ENCODE data around the gene KCTD2. TPM values are rescaled to one million over a fixed set of nuclear protein-coding genes. Genes with fewer than 3 reads are reported as not detected.
A peak's percentile ranks its signal among the peaks of the same experiment; 100 is the strongest.

KCTD2 gene
- polyA plus RNA-seq, 1 of the 3 experiments (the other 2 are of a cell fraction) = 27.5 TPM

- TF ChIP-seq FOXJ3 (CRISPR knock-in tag; IDR thresholded peaks at IDR 0.05) (no peak), SIN3A (IDR thresholded peaks at IDR 0.05; ENCODE audit: borderline replicate concordance, low read depth, low read length) (peak; percentile 36; the same call in 1 of the 2 replicates), RCOR1 (IDR thresholded peaks at IDR 0.05; ENCODE audit: low read length) (no peak; the same call in 1 of the 2 replicates), ZBTB33 (IDR thresholded peaks at IDR 0.05; ENCODE audit: borderline replicate concordance, low read depth) (no peak), CTCF (IDR thresholded peaks at IDR 0.05) (no peak), GATA2 (CRISPR knock-in tag; IDR thresholded peaks at IDR 0.05) (no peak), TAF1 (IDR thresholded peaks at IDR 0.05; ENCODE audit: borderline replicate concordance, low read depth, low read length) (peak; percentile 85), NRF1 (IDR thresholded peaks at IDR 0.05; ENCODE audit: low read depth, low read length) (peak; percentile 59)
These were observed at the start of gene KCTD2, which contains the start of gene ATP5PD (continued) for GRCh38 chr17:75046407-75047289.

- no peak for DNase-seq
- Histone ChIP-seq H2AFZ (ENCODE audit: low read depth) (no peak overlapping the region), H3K9me2 (no peaks in the 10 kb centered on the region), H3K27me3 (ENCODE audit: insufficient read depth) (no peaks in the 10 kb centered on the region), H3K4me1 (ENCODE audit: control insufficient read depth in 1 of 2, insufficient read depth in 2 of 2, low read depth in 1 of 2, low read length in 1 of 2) (no peaks in the 10 kb centered on the region; a peak in 1 of 4 replicates), H3K4me3 (ENCODE audit: low read depth in 2 of 2, low read length in 1 of 2) (no peak overlapping the region), H3K9ac (no peak overlapping the region), H3F3A (replicated peaks; ENCODE audit: insufficient read depth) (no peaks in the 10 kb centered on the region), H3K9me3 (no peaks in the 10 kb centered on the region), H3K4me2 (no peak overlapping the region), H3K36me3 (replicated peaks in 1 of 2; ENCODE audit: control insufficient read depth in 1 of 2, insufficient read depth in 2 of 2, low read length in 1 of 2) (peaks cover 28 to 31% of the 10 kb centered on the region in 2 experiments), H3K27ac (ENCODE audit: low read depth in 2 of 2, low read length in 1 of 2) (no peak overlapping the region; a peak in 1 of 4 replicates), H3K79me2 (ENCODE audit: insufficient read depth) (peaks cover 44% of the 10 kb centered on the region), H4K20me1 (ENCODE audit: insufficient read depth) (no peaks in the 10 kb centered on the region)
- CTCF ChIA-PET = interaction anchor here (0.9 to 19.8 kb wide), 5 partner anchors 10 to 133 kb away, joined by 3 to 295 read pairs (median 5); no protein-coding TSS in a partner anchor
- POLR2A ChIA-PET = interaction anchor here (0.6 to 1.3 kb wide), 6 partner anchors 10 to 1752 kb away, joined by 3 to 5 read pairs (median 4); partner anchors contain the start of genes CDR2L and MRPL58
- TF ChIP-seq RCOR1 (IDR thresholded peaks at IDR 0.05; ENCODE audit: low read length) = no peak
- TF ChIP-seq MAX (IDR thresholded peaks at IDR 0.05; ENCODE audit: low read depth) = no peak
- no peak for TF ChIP-seq TAF1 (IDR thresholded peaks at IDR 0.05; ENCODE audit: borderline replicate concordance, low read depth, low read length)
- TF ChIP-seq TEAD4 (IDR thresholded peaks at IDR 0.05; ENCODE audit: borderline replicate concordance, insufficient read depth) = no peak
- no peak for TF ChIP-seq SIN3A (IDR thresholded peaks at IDR 0.05; ENCODE audit: borderline replicate concordance, low read depth, low read length)
- TF ChIP-seq NFIC (IDR thresholded peaks at IDR 0.05; ENCODE audit: borderline replicate concordance) = no peak
- TF ChIP-seq YY1 (IDR thresholded peaks at IDR 0.05; ENCODE audit: low read depth) = no peak
- no peak for TF ChIP-seq TCF12 (IDR thresholded peaks at IDR 0.05)
- TF ChIP-seq MEF2A (IDR thresholded peaks at IDR 0.05; ENCODE audit: borderline replicate concordance, low read depth) = no peak
- TF ChIP-seq GATA2 (CRISPR knock-in tag; IDR thresholded peaks at IDR 0.05) = no peak
- TF ChIP-seq POLR2AphosphoS5 (IDR thresholded peaks at IDR 0.05; ENCODE audit: low read depth, low read length) = no peak
- WGBS (ENCODE audit: low lambda C conversion rate) = 93% methylated on average over 6 of the region's 6 CpGs
These were observed 48.2 kb upstream of the KCTD2 start for GRCh38 chr17:74998783-74999182.
